ENCODE results near the gene PLCB1.

The PLCB1 gene

GRCh38 chr20:8774412-8774811 is 642.3 kb downstream of the PLCB1 start:
- Mint-ChIP-seq H3K9me3 (no peaks in the 10 kb centered on the region), H3K27me3 (no peaks in the 10 kb centered on the region), H3K27ac (no peak overlapping the region), H3K4me3 (no peak overlapping the region), H3K36me3 (no peaks in the 10 kb centered on the region), H3K4me1 (no peaks in the 10 kb centered on the region)
- DNase-seq = no peak
- CTCF ChIA-PET = interaction anchor here (1.1 kb wide), 1 partner anchor 16 kb away, joined by 3 read pairs; no protein-coding TSS in a partner anchor

GRCh38 chr20:8777911-8778310 is 645.8 kb downstream of the PLCB1 start:
- Mint-ChIP-seq H3K9me3 (no peaks in the 10 kb centered on the region), H3K4me3 (no peak overlapping the region), H3K36me3 (no peaks in the 10 kb centered on the region), H3K4me1 (no peaks in the 10 kb centered on the region), H3K27me3 (no peaks in the 10 kb centered on the region), H3K27ac (no peak overlapping the region)
- CTCF ChIA-PET = no interaction called here
- DNase-seq = no peak

GRCh38 chr20:8778387-8778786 is 646.3 kb downstream of the PLCB1 start:
- H3K4me3 Mint-ChIP-seq = no peak overlapping the region
- CTCF ChIA-PET = no interaction called here
- no peaks in the 10 kb centered on the region for H3K27me3 Mint-ChIP-seq
- H3K27ac Mint-ChIP-seq = no peak overlapping the region
- DNase-seq = no peak
- H3K9me3 Mint-ChIP-seq = no peaks in the 10 kb centered on the region
- H3K36me3 Mint-ChIP-seq = no peaks in the 10 kb centered on the region
- H3K4me1 Mint-ChIP-seq = no peaks in the 10 kb centered on the region

GRCh38 chr20:8780915-8781314 is 648.8 kb downstream of the PLCB1 start:
- Mint-ChIP-seq H3K9me3 (no peaks in the 10 kb centered on the region), H3K27ac (no peak overlapping the region), H3K36me3 (no peaks in the 10 kb centered on the region), H3K27me3 (no peaks in the 10 kb centered on the region), H3K4me1 (no peaks in the 10 kb centered on the region), H3K4me3 (no peak overlapping the region)
- CTCF ChIA-PET = interaction anchor here (0.5 kb wide), 1 partner anchor 627 kb away, joined by 3 read pairs; no protein-coding TSS in a partner anchor
- DNase-seq = no peak

GRCh38 chr20:8782804-8783203 is 650.7 kb downstream of the PLCB1 start:
- CTCF ChIA-PET = no interaction called here
- Mint-ChIP-seq H3K4me1 (no peaks in the 10 kb centered on the region), H3K36me3 (no peaks in the 10 kb centered on the region), H3K9me3 (no peaks in the 10 kb centered on the region), H3K4me3 (no peak overlapping the region), H3K27me3 (no peaks in the 10 kb centered on the region), H3K27ac (no peak overlapping the region)
- DNase-seq = no peak

- no peak overlapping the region for H3K27ac Mint-ChIP-seq
- DNase-seq = no peak
- CTCF ChIA-PET = no interaction called here
Observed at GRCh38 chr20:8783734-8784133, 651.7 kb downstream of the PLCB1 start.

GRCh38 chr20:8786383-8786782 is 654.3 kb downstream of the PLCB1 start:
- Mint-ChIP-seq H3K36me3 (no peaks in the 10 kb centered on the region), H3K4me3 (no peak overlapping the region), H3K4me1 (no peaks in the 10 kb centered on the region), H3K27ac (no peak overlapping the region), H3K27me3 (no peaks in the 10 kb centered on the region), H3K9me3 (no peaks in the 10 kb centered on the region)
- CTCF ChIA-PET = no interaction called here
- no peak for DNase-seq

More at GRCh38 chr20:8783734-8784133, 651.7 kb downstream of the PLCB1 start:
- Mint-ChIP-seq H3K9me3 (no peaks in the 10 kb centered on the region), H3K36me3 (no peaks in the 10 kb centered on the region), H3K4me3 (no peak overlapping the region), H3K4me1 (no peaks in the 10 kb centered on the region), H3K27me3 (no peaks in the 10 kb centered on the region)

- Mint-ChIP-seq H3K4me3 (no peak overlapping the region), H3K36me3 (no peaks in the 10 kb centered on the region), H3K27me3 (no peaks in the 10 kb centered on the region), H3K4me1 (no peaks in the 10 kb centered on the region), H3K27ac (no peak overlapping the region), H3K9me3 (no peaks in the 10 kb centered on the region)
- no peak for DNase-seq
- CTCF ChIA-PET = no interaction called here
Observed at GRCh38 chr20:8787090-8787489, 655.0 kb downstream of the PLCB1 start.

- no peaks in the 10 kb centered on the region for H3K9me3 Mint-ChIP-seq
- no peak overlapping the region for H3K4me3 Mint-ChIP-seq
- no peaks in the 10 kb centered on the region for H3K27me3 Mint-ChIP-seq
- H3K27ac Mint-ChIP-seq = no peak overlapping the region
- no peaks in the 10 kb centered on the region for H3K4me1 Mint-ChIP-seq
- H3K36me3 Mint-ChIP-seq = no peaks in the 10 kb centered on the region
- CTCF ChIA-PET = no interaction called here
- DNase-seq = no peak
Observed at GRCh38 chr20:8788275-8788674, 656.2 kb downstream of the PLCB1 start.

GRCh38 chr20:8788831-8789230 is 656.8 kb downstream of the PLCB1 start:
- no peaks in the 10 kb centered on the region for H3K27me3 Mint-ChIP-seq
- H3K27ac Mint-ChIP-seq = no peak overlapping the region
- CTCF ChIA-PET = interaction anchor here (1.3 kb wide), 1 partner anchor 216 kb away, joined by 3 read pairs; no protein-coding TSS in a partner anchor
- no peaks in the 10 kb centered on the region for H3K4me1 Mint-ChIP-seq
- no peak for DNase-seq
- no peaks in the 10 kb centered on the region for H3K9me3 Mint-ChIP-seq
- H3K36me3 Mint-ChIP-seq = no peaks in the 10 kb centered on the region
- H3K4me3 Mint-ChIP-seq = no peak overlapping the region

- DNase-seq = peak; percentile 20
- Mint-ChIP-seq H3K36me3 (no peaks in the 10 kb centered on the region), H3K27me3 (no peaks in the 10 kb centered on the region), H3K27ac (no peak overlapping the region), H3K4me3 (no peak overlapping the region), H3K9me3 (no peaks in the 10 kb centered on the region), H3K4me1 (no peaks in the 10 kb centered on the region)
- CTCF ChIA-PET = interaction anchor here (1.3 kb wide), 1 partner anchor 17 kb away, joined by 3 read pairs; no protein-coding TSS in a partner anchor
Observed at GRCh38 chr20:8790442-8791074, 658.5 kb downstream of the PLCB1 start.

GRCh38 chr20:8795404-8795803 is 663.3 kb downstream of the PLCB1 start:
- DNase-seq = no peak
- H3K9me3 Mint-ChIP-seq = no peaks in the 10 kb centered on the region
- no peaks in the 10 kb centered on the region for H3K36me3 Mint-ChIP-seq
- H3K27me3 Mint-ChIP-seq = no peaks in the 10 kb centered on the region
- H3K4me3 Mint-ChIP-seq = no peak overlapping the region
- CTCF ChIA-PET = no interaction called here
- no peaks in the 10 kb centered on the region for H3K4me1 Mint-ChIP-seq
- H3K27ac Mint-ChIP-seq = no peak overlapping the region

GRCh38 chr20:8796088-8796660 is 664.1 kb downstream of the PLCB1 start:
- DNase-seq = no peak
- H3K4me1 Mint-ChIP-seq = no peaks in the 10 kb centered on the region
- no peak overlapping the region for H3K27ac Mint-ChIP-seq
- no peaks in the 10 kb centered on the region for H3K36me3 Mint-ChIP-seq
- no peaks in the 10 kb centered on the region for H3K9me3 Mint-ChIP-seq
- H3K27me3 Mint-ChIP-seq = no peaks in the 10 kb centered on the region
- CTCF ChIA-PET = no interaction called here
- no peak overlapping the region for H3K4me3 Mint-ChIP-seq

- CTCF ChIA-PET = no interaction called here
- Mint-ChIP-seq H3K27me3 (no peaks in the 10 kb centered on the region), H3K4me3 (no peak overlapping the region), H3K9me3 (no peaks in the 10 kb centered on the region), H3K27ac (no peak overlapping the region), H3K4me1 (no peaks in the 10 kb centered on the region), H3K36me3 (no peaks in the 10 kb centered on the region)
- no peak for DNase-seq
Observed at GRCh38 chr20:8798505-8798904, 666.4 kb downstream of the PLCB1 start.

- Mint-ChIP-seq H3K27ac (no peak overlapping the region), H3K27me3 (no peaks in the 10 kb centered on the region), H3K36me3 (no peaks in the 10 kb centered on the region), H3K9me3 (no peaks in the 10 kb centered on the region), H3K4me1 (no peaks in the 10 kb centered on the region), H3K4me3 (no peak overlapping the region)
- DNase-seq = no peak
- CTCF ChIA-PET = no interaction called here
Observed at GRCh38 chr20:8800089-8800488, 668.0 kb downstream of the PLCB1 start.

Measured in activated naive CD4-positive, alpha-beta T cell treated with anti-CD3 and anti-CD28 coated beads, Interleukin-2, amount 10 ng/mL, durations not matched to agents 7 days and 5 days (primary cell).